Measurements from ENCODE around the gene GIT2. TPM values are rescaled to one million over a fixed set of nuclear protein-coding genes. Genes with fewer than 3 reads are reported as not detected.

The GIT2 gene
- total RNA-seq, 3 donors from 2014 or later, result 33.3 to 46.2 (median 39.6) TPM

GRCh38 chr12:109946913-109947312, 49.3 kb downstream of the GIT2 start:
- H3K4me1 ChIP-seq (ENCODE audit: low read depth), result peaks cover 15% of the 10 kb centered on the region
- DNase-seq (no peak), ATAC-seq (no peak)
- intact Hi-C loops (cut with DNase I, micrococcal nuclease), result no loop called here
- TF ChIP-seq, protein P1, sequence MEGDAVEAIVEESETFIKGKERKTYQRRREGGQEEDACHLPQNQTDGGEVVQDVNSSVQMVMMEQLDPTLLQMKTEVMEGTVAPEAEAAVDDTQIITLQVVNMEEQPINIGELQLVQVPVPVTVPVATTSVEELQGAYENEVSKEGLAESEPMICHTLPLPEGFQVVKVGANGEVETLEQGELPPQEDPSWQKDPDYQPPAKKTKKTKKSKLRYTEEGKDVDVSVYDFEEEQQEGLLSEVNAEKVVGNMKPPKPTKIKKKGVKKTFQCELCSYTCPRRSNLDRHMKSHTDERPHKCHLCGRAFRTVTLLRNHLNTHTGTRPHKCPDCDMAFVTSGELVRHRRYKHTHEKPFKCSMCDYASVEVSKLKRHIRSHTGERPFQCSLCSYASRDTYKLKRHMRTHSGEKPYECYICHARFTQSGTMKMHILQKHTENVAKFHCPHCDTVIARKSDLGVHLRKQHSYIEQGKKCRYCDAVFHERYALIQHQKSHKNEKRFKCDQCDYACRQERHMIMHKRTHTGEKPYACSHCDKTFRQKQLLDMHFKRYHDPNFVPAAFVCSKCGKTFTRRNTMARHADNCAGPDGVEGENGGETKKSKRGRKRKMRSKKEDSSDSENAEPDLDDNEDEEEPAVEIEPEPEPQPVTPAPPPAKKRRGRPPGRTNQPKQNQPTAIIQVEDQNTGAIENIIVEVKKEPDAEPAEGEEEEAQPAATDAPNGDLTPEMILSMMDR (IDR thresholded peaks at IDR 0.05), result no peak
- H3K9me3 ChIP-seq, result no peaks in the 10 kb centered on the region
- H3K36me3 ChIP-seq (ENCODE audit: low read depth), result no peaks in the 10 kb centered on the region
- H3K4me3 ChIP-seq, result no peak overlapping the region

GRCh38 chr12:109946505-109946904, 49.7 kb downstream of the GIT2 start:
- no peak for ATAC-seq

DNA sequence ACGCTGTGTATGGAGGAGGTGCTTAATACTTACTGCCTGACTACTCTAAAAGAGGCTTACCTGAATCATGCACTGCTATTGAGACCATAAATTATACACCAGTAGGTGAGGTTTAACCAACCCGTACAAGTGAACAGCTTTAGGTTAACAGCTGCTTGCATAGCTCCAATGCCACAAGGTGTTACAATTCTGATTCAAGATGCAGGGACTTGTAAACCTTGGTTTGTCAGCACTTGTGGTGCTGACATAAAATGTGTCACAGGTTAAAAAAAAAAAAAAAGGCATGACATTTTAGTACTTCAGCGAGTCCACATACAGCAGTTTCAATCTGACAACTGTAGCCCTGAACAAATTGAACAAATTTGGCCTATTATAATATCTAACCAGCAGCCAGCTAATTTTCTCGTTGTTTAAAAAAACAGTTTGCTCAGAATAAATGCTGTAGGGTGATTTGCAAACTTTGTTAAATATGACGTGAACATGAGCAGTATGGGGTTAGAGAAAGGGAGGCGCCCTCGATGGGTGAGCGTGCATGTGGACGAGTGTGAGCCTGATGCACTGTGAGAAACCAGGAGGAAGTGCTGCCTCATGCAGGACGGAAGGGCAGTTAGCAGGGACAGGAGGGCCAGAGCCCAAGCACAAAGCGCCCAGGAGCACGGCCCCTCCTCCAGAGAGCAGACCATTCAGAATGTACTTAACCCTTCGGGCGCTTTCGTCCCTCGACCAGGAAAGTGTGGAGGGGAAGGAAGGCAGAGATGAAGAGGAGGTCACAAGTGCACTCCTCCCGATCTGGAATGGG, 51.4 kb downstream of the GIT2 start:
- H3K9me3 ChIP-seq, result no peaks in the 10 kb centered on the region
- DNase-seq (no peak), ATAC-seq (no peak)
- intact Hi-C loops (cut with DNase I, micrococcal nuclease), result no loop called here
- H3K4me1 ChIP-seq (ENCODE audit: low read depth), result peaks cover 34% of the 10 kb centered on the region
- TF ChIP-seq, protein P1 (IDR thresholded peaks at IDR 0.05), result no peak
- no peak overlapping the region for H3K4me3 ChIP-seq
- no peaks in the 10 kb centered on the region for H3K36me3 ChIP-seq (ENCODE audit: low read depth)

More at GRCh38 chr12:109946505-109946904, 49.7 kb downstream of the GIT2 start:
- H3K9me3 ChIP-seq, result no peaks in the 10 kb centered on the region
- peaks cover 16% of the 10 kb centered on the region for H3K4me1 ChIP-seq (ENCODE audit: low read depth)
- H3K4me3 ChIP-seq, result no peak overlapping the region
- intact Hi-C loops (cut with DNase I, micrococcal nuclease), result no loop called here
- TF ChIP-seq, protein P1 (IDR thresholded peaks at IDR 0.05), result no peak
- no peaks in the 10 kb centered on the region for H3K36me3 ChIP-seq (ENCODE audit: low read depth)
- DNase-seq, result no peak

DNA sequence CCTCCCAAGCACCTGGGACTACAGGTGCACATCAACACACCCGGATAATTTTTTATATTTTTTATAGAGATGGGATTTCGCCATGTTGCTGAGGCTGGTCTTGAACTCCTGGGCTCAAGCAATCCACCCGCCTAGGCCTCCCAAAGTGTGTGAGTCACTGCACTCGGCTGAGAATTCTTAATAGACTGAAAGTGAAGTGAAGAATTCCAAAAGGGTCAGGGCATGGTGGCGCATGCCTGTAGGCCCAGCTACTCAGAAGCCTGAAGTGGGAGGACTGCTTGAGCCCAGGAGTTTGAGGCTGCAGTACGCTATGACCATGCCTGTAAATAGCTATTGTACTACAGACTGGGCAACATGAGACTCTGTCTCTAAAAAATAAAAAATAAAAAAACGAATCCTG, 52.4 kb downstream of the GIT2 start:
- Histone ChIP-seq H3K4me1 (ENCODE audit: low read depth) (peaks cover 30% of the 10 kb centered on the region), H3K9me3 (no peaks in the 10 kb centered on the region), H3K36me3 (ENCODE audit: low read depth) (no peaks in the 10 kb centered on the region), H3K4me3 (no peak overlapping the region)
- DNase-seq (no peak), ATAC-seq (no peak)
- intact Hi-C loops (cut with DNase I, micrococcal nuclease), result no loop called here
- TF ChIP-seq, protein P1 (IDR thresholded peaks at IDR 0.05), result no peak

DNA sequence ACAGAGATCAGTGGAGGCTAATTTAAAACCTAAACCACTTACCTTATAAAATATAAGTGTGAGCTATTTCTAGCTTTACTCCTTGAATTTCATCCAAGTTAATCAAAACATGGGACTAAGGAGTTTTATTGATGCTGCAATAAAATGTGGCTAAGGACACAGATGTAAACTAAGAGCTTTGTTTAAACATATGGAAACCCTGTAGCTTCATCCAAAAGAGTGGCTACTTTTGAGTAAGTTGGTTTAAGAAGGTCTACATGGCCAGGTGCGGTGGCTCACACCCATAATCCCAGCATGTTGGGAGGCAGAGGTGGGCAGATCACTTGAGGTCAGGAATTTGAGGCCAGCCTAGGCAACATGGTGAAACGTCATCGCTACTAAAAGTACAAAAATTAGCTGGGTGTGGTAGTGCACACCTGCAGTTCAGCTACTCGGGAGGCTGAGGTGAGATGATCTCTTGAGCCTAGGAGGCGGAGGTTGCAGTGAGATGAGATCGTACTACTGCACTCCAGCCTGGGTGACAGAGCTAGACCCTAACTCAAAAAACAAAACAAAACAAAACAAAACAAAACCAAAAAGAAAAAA, 55.7 kb downstream of the GIT2 start:
- Histone ChIP-seq H3K4me1 (ENCODE audit: low read depth) (peaks cover 21% of the 10 kb centered on the region), H3K9me3 (no peaks in the 10 kb centered on the region), H3K36me3 (ENCODE audit: low read depth) (peaks cover 10% of the 10 kb centered on the region), H3K4me3 (no peak overlapping the region)
- intact Hi-C loops (cut with DNase I, micrococcal nuclease), result no loop called here
- TF ChIP-seq, protein P1 (IDR thresholded peaks at IDR 0.05), result no peak
- ATAC-seq (peak; percentile 90), DNase-seq (peak in 2 of 3 donors; percentile 48 to 52)
